ENCODE data around the gene CNTNAP4. TPM values are rescaled to one million over a fixed set of nuclear protein-coding genes. Genes with fewer than 3 reads are reported as not detected.

Gene CNTNAP4
- total RNA-seq, 1 experiment from 2014 or later: not detected

- no peak for DNase-seq
- no peak overlapping the region for H4K91ac ChIP-seq (ENCODE audit: insufficient read length, low read depth, low read length)
- TF ChIP-seq CTCF (conservative IDR thresholded peaks at IDR 0.05): no peak
- H2BK120ac ChIP-seq (ENCODE audit: low read depth, low read length, poor library complexity, severe bottlenecking): no peak overlapping the region
- no peak overlapping the region for H3T11ph ChIP-seq (ENCODE audit: low read length)
- no peak overlapping the region for H2BK20ac ChIP-seq (ENCODE audit: low read depth, low read length, poor library complexity, severe bottlenecking)
- H2BK12ac ChIP-seq (ENCODE audit: insufficient read length, low read depth, low read length): no peak overlapping the region
- H2BK15ac ChIP-seq (ENCODE audit: low read depth, low read length): no peak overlapping the region
- peaks cover 19% of the 10 kb centered on the region for H3K27me3 ChIP-seq (ENCODE audit: insufficient read depth, low read length)
- H2AK5ac ChIP-seq (ENCODE audit: insufficient read length, low read length): no peak overlapping the region
- no peak overlapping the region for H3K23ac ChIP-seq (ENCODE audit: insufficient read length, low read depth, low read length)
- H3K36me3 Mint-ChIP-seq (ENCODE audit: insufficient read depth in 1 of 3, low read depth in 3 of 3): no peaks in the 10 kb centered on the region
- H3K18ac ChIP-seq (ENCODE audit: insufficient read length, low read depth, low read length): no peak overlapping the region
- H3K4ac ChIP-seq (ENCODE audit: low read depth, low read length): no peak overlapping the region
- no peaks in the 10 kb centered on the region for H3K79me1 ChIP-seq (ENCODE audit: insufficient read depth, low read depth, low read length, poor library complexity, severe bottlenecking)
- H3K4me1 ChIP-seq (ENCODE audit: insufficient read depth, low read length): no peaks in the 10 kb centered on the region
- no peaks in the 10 kb centered on the region for H3K9me3 ChIP-seq (ENCODE audit: control insufficient read depth, low read depth, low read length)
- no peaks in the 10 kb centered on the region for H3K4me1 Mint-ChIP-seq
- H3K27ac Mint-ChIP-seq: no peak overlapping the region
- H3K79me2 ChIP-seq (ENCODE audit: insufficient read depth, low read length): no peaks in the 10 kb centered on the region
- no peak overlapping the region for H3K4me3 Mint-ChIP-seq
- H3K27ac ChIP-seq (ENCODE audit: insufficient read length, low read depth, low read length): no peak overlapping the region
- no peak overlapping the region for H3K9ac ChIP-seq (ENCODE audit: extremely low read depth, insufficient read length, low read length)
- no peaks in the 10 kb centered on the region; a peak in 1 of 5 replicates for H3K9me3 Mint-ChIP-seq
- H3K14ac ChIP-seq (ENCODE audit: insufficient read depth, low read length): no peak overlapping the region
- H2AFZ ChIP-seq (ENCODE audit: low read length): no peak overlapping the region
- H3K56ac ChIP-seq (ENCODE audit: insufficient read length, low read depth, low read length): no peak overlapping the region
- H3K4me2 ChIP-seq (ENCODE audit: insufficient read depth, insufficient read length, low read length): no peak overlapping the region
- H4K8ac ChIP-seq (replicated peaks; ENCODE audit: insufficient read length, low read depth, low read length): no peak overlapping the region
- H4K5ac ChIP-seq (ENCODE audit: insufficient read length, low read depth, low read length): no peak overlapping the region
- peaks cover 86% of the 10 kb centered on the region for H3K27me3 Mint-ChIP-seq (ENCODE audit: low read depth)
- no peaks in the 10 kb centered on the region for H4K20me1 ChIP-seq (ENCODE audit: control insufficient read depth, insufficient read depth, insufficient read length)
- H3K23me2 ChIP-seq (ENCODE audit: insufficient read length, low read depth, low read length, poor library complexity, severe bottlenecking): no peaks in the 10 kb centered on the region
- H2BK5ac ChIP-seq (ENCODE audit: insufficient read length, low read length): no peak overlapping the region
These were observed 189.7 kb downstream of the CNTNAP4 start for GRCh38 chr16:76466871-76467270.

All from H9 (cell line).